GM23248 (cell line): ENCODE results near the gene DNAH11. TPM values are rescaled to one million over a fixed set of nuclear protein-coding genes. Genes with fewer than 3 reads are reported as not detected.
"Not testable (repeated sequence)": the region's sequence is repeated elsewhere in the genome, so short reads cannot be mapped to it uniquely, and the experiment has no call there.

ENCODE experiments used
- DNase-seq: peaks from one replicate; pipeline ENCODE4 v3.0.0-alpha.2; 2015
- H2AFZ ChIP-seq: fragments of 200-600 bp; sonication (generic); 2 replicates; pipeline ENCODE4 v1.6.1; 2016; ENCODE audit warnings: antibody characterized with exemption
- H3F3A ChIP-seq: fragments of 200-600 bp; sonication (generic); 2 replicates; pipeline ENCODE4 v1.6.1; 2016; ENCODE audit warnings: mild to moderate bottlenecking, antibody characterized with exemption, mixed run types; ENCODE audit not compliant: insufficient read depth
- H3K27ac ChIP-seq: fragments of 200-600 bp; sonication (generic); 2 replicates; pipeline ENCODE4 v1.5.1; 2016; ENCODE audit warnings: mild to moderate bottlenecking
- H3K27me3 ChIP-seq: fragments of 200-600 bp; sonication (generic); replicated peaks from 2 replicates; pipeline ENCODE4 v1.6.1; 2016; ENCODE audit warnings: mild to moderate bottlenecking; ENCODE audit not compliant: insufficient read depth
- H3K36me3 ChIP-seq: fragments of 200-600 bp; sonication (generic); 2 replicates; pipeline ENCODE4 v1.6.1; 2016; ENCODE audit warnings: low read depth, mild to moderate bottlenecking
- H3K4me1 ChIP-seq: fragments of 200-600 bp; sonication (generic); 2 replicates; pipeline ENCODE4 v1.6.1; 2016; ENCODE audit warnings: mild to moderate bottlenecking; ENCODE audit not compliant: insufficient read depth
- H3K4me2 ChIP-seq: fragments of 200-600 bp; sonication (generic); one replicate; pipeline ENCODE4 v1.6.1; 2016; ENCODE audit warnings: mild to moderate bottlenecking; ENCODE audit not compliant: unreplicated experiment
- H3K4me3 ChIP-seq: fragments of 200-600 bp; sonication (generic); 2 replicates; pipeline ENCODE4 v1.5.1; 2016; ENCODE audit warnings: mild to moderate bottlenecking
- H3K79me2 ChIP-seq: fragments of 200-600 bp; sonication (generic); 2 replicates; pipeline ENCODE4 v1.6.1; 2016; ENCODE audit warnings: mild to moderate bottlenecking; ENCODE audit not compliant: insufficient read depth
- H3K9ac ChIP-seq: fragments of 200-600 bp; sonication (generic); 2 replicates; pipeline ENCODE4 v1.6.1; 2016; ENCODE audit warnings: mild to moderate bottlenecking
- H3K9me2 ChIP-seq: fragments of 200-600 bp; sonication (generic); 2 replicates; pipeline ENCODE4 v1.6.1; 2016; ENCODE audit warnings: mixed run types, mild to moderate bottlenecking, moderate library complexity; ENCODE audit not compliant: insufficient read depth
- H3K9me3 ChIP-seq: fragments of 200-600 bp; sonication (generic); one replicate; pipeline ENCODE4 v1.6.1; 2017; ENCODE audit warnings: low read depth
- H4K20me1 ChIP-seq: fragments of 200-600 bp; sonication (generic); 2 replicates; pipeline ENCODE4 v1.6.0; 2016; ENCODE audit not compliant: insufficient read depth
- EZH2 ChIP-seq: fragments of 200-600 bp; sonication (generic); IDR thresholded peaks from 2 replicates; pipeline ENCODE4 v1.6.1; 2018; ENCODE audit warnings: antibody characterized with exemption, mild to moderate bottlenecking; ENCODE audit not compliant: insufficient read depth, poor library complexity, severe bottlenecking
- EZH2phosphoT487 ChIP-seq: fragments of 200-600 bp; sonication (generic); IDR thresholded peaks from 2 replicates; pipeline ENCODE4 v1.6.1; 2018; ENCODE audit warnings: antibody characterized with exemption, moderate library complexity, mild to moderate bottlenecking, low read depth; ENCODE audit not compliant: insufficient read depth
- WGBS, 2 experiments: methylation state at CpG; one replicate each; pipeline ENCODE4 v1.1.6; 2015 to 2017; ENCODE audit warnings: low lambda C conversion rate in 2 of 2, low coverage in 1 of 2; ENCODE audit errors: missing lambda C conversion rate in 2 of 2; 5-methylcytosine and 5-hydroxymethylcytosine counted together
- in situ Hi-C: fragments of 300-500 bp; cut with MboI; formaldehyde crosslinking; loops from 2 replicates; pipeline ENCODE4 v1.15.0; 2020
- polyA plus RNA-seq: library from polyadenylated mRNA; unstranded; fragments of >200 nt; fragmentation: Nextera tagmentation; extraction: Ambion mirVana; gene quantifications from 2 replicates; pipeline ENCODE4 v1.2.1, GENCODE V29; 2016
- total RNA-seq: library from RNA; depleted of rRNA; stranded (reverse); fragments of >200 nt; shearing (Covaris generic); gene quantifications from 2 replicates; pipeline ENCODE4 v1.2.3, GENCODE V29; 2014

DNAH11 gene
- total and polyA plus RNA-seq, 2 experiments from 2014 or later, result 0.91 to 3.1 TPM

- no peaks in the 10 kb centered on the region for H3K9me3 ChIP-seq
- no peak for DNase-seq
- TF ChIP-seq EZH2, result no peak
- no peak for TF ChIP-seq EZH2phosphoT487
- no peak overlapping the region for H2AFZ ChIP-seq
- H3K4me3 ChIP-seq, result no peak overlapping the region
- no peak overlapping the region for H3K4me2 ChIP-seq
- no peaks in the 10 kb centered on the region for H3K79me2 ChIP-seq
- H4K20me1 ChIP-seq, result no peaks in the 10 kb centered on the region
- WGBS, 2 experiments, result 60 to 62% methylated on average over 2 of the region's 2 CpGs
- in situ Hi-C loops, result no loop called here
- no peak overlapping the region for H3K9ac ChIP-seq
- H3K27ac ChIP-seq, result no peak overlapping the region
- no peaks in the 10 kb centered on the region for H3K27me3 ChIP-seq
- H3K36me3 ChIP-seq, result no peaks in the 10 kb centered on the region
- H3K9me2 ChIP-seq, result no peaks in the 10 kb centered on the region
- H3F3A ChIP-seq, result no peaks in the 10 kb centered on the region
- H3K4me1 ChIP-seq, result no peaks in the 10 kb centered on the region
Observed at GRCh38 chr7:21730399-21730798, 187.6 kb downstream of the DNAH11 start.

- no peak for DNase-seq
- H3K36me3 ChIP-seq, result no peaks in the 10 kb centered on the region
- H3K4me3 ChIP-seq, result no peak overlapping the region
- H3K9ac ChIP-seq, result no peak overlapping the region
- WGBS, 2 experiments, result 17 to 20% methylated on average over 3 of the region's 3 CpGs
- H3K27me3 ChIP-seq, result no peaks in the 10 kb centered on the region
- in situ Hi-C loops, result no loop called here
- no peak overlapping the region for H3K27ac ChIP-seq
- H2AFZ ChIP-seq, result no peak overlapping the region
- H3K4me2 ChIP-seq, result no peak overlapping the region
- no peaks in the 10 kb centered on the region for H3K79me2 ChIP-seq
- no peaks in the 10 kb centered on the region for H3K9me3 ChIP-seq
- no peaks in the 10 kb centered on the region for H3F3A ChIP-seq
- no peaks in the 10 kb centered on the region for H3K4me1 ChIP-seq
- TF ChIP-seq EZH2, result no peak
- no peak for TF ChIP-seq EZH2phosphoT487
- H4K20me1 ChIP-seq, result no peaks in the 10 kb centered on the region
- no peaks in the 10 kb centered on the region for H3K9me2 ChIP-seq
Observed at GRCh38 chr7:21731977-21732376, 189.1 kb downstream of the DNAH11 start.

- H4K20me1 ChIP-seq, DNase-seq, H3K4me1 ChIP-seq, H3K27me3 ChIP-seq, H3K9me3 ChIP-seq, H2AFZ ChIP-seq, H3K79me2 ChIP-seq, H3K27ac ChIP-seq, H3K9me2 ChIP-seq, H3K36me3 ChIP-seq, in situ Hi-C loops, H3K4me2 ChIP-seq, H3K9ac ChIP-seq, H3K4me3 ChIP-seq, H3F3A ChIP-seq: not testable (repeated sequence)
- WGBS, 2 experiments, result 22 to 28% methylated on average over 6 of the region's 6 CpGs
Observed at GRCh38 chr7:21732956-21733355, 190.1 kb downstream of the DNAH11 start.

DNA sequence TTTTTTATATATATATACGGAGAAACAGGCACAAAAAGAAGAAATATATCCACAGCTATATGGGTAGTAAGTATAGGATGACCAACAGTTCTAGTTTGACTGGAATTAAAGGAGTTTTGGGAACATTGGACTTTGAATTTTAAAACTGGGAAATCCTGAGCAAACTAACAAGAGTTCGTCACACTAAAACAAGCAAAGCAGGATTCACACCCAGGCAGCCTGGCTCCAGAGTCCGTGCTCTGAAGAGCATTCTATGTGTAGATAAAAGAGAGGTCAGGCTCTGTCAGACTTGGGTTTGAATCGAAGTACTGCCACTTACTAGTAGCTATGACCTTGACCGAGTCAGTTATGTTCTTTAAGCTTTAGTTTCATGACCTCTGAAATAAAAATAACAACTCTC is 191.0 kb downstream of the DNAH11 start:
- Histone ChIP-seq H3K9me2 (no peaks in the 10 kb centered on the region), H3F3A (no peaks in the 10 kb centered on the region), H3K36me3 (no peaks in the 10 kb centered on the region), H3K79me2 (no peaks in the 10 kb centered on the region), H3K4me3 (no peak overlapping the region), H3K4me2 (no peak overlapping the region), H3K9me3 (no peaks in the 10 kb centered on the region), H3K27me3 (no peaks in the 10 kb centered on the region), H3K27ac (no peak overlapping the region), H2AFZ (no peak overlapping the region), H3K4me1 (no peaks in the 10 kb centered on the region), H3K9ac (no peak overlapping the region), H4K20me1 (no peaks in the 10 kb centered on the region)
- no peak for DNase-seq
- in situ Hi-C loops, result no loop called here
- TF ChIP-seq EZH2 (no peak), EZH2phosphoT487 (no peak)
- 6 to 10% methylated on average over 5 of the region's 5 CpGs for WGBS, 2 experiments

DNA sequence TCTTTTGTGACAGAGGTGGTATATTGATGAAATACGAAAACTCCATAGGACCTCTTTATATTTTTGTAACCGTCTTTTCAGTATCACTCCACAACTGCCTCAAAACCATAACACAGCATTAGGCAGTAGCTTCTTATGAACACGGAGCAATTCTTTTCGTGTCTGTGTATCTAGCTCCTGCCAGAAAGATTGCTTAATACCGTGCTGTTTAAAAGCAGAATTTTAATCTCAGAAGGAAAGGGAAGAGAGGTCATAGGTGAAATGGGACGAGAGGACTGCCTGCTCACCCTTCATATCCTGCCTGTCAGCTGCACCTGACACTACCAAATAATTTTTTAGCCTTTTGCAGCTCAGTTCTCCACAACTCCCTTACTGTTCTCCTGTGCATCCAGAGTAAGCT is 200.7 kb downstream of the DNAH11 start:
- H3K4me1 ChIP-seq, result no peaks in the 10 kb centered on the region
- WGBS, 2 experiments, result 28 to 41% methylated on average over 6 of the region's 6 CpGs

More for the DNA sequence above, 200.7 kb downstream of the DNAH11 start:
- no peaks in the 10 kb centered on the region for H3K36me3 ChIP-seq
- no peaks in the 10 kb centered on the region for H4K20me1 ChIP-seq
- in situ Hi-C loops, result no loop called here
- DNase-seq, result no peak
- H3K9me3 ChIP-seq, result no peaks in the 10 kb centered on the region
- no peak overlapping the region for H3K9ac ChIP-seq
- no peaks in the 10 kb centered on the region for H3K9me2 ChIP-seq
- no peaks in the 10 kb centered on the region for H3K79me2 ChIP-seq
- H3F3A ChIP-seq, result no peaks in the 10 kb centered on the region
- no peak overlapping the region for H3K4me2 ChIP-seq
- no peaks in the 10 kb centered on the region; the same call in 1 of the 2 replicates for H3K27me3 ChIP-seq
- no peak overlapping the region for H2AFZ ChIP-seq
- TF ChIP-seq EZH2phosphoT487 (no peak), EZH2 (no peak)
- no peak overlapping the region for H3K4me3 ChIP-seq
- no peak overlapping the region for H3K27ac ChIP-seq
